Nucleus accumbens (tissue), 56 donors: Measurements from ENCODE around the gene CASKIN2.

Source experiments
- DNase-seq, 56 donors: peaks; one replicate each; lab custom pipeline; 2025; lab: John Stamatoyannopoulos, UW

CASKIN2 gene

DNA sequence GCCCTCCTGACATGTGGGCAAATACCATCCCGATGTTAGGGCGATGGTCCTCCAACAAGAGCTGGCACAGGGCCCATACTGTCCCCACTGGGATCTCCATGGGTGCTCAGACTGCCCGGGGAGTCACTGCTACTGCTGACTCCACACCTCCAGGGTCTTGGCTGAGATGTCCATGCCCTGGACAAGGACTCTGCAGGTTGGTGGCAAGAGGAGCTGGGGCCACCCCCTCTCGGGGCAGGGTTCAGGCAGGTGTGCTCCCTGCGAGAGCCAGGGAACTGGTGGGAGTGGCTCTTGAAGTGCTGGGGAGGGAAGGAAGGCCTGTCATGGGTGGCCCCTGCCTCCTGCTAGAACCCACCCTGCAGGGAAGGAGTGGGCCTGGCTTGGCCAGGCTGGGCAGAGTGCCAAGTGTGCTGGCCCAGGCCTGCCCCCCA, 6.4 kb downstream of the CASKIN2 start:
- DNase-seq = peak in 7 of 56 donors; percentile 23 to 63 (median 34)

- DNase-seq = peak in 54 of 56 donors; percentile 33 to 93 (median 81)
These were observed 7.3 kb downstream of the CASKIN2 start for GRCh38 chr17:75507733-75508719.

DNA sequence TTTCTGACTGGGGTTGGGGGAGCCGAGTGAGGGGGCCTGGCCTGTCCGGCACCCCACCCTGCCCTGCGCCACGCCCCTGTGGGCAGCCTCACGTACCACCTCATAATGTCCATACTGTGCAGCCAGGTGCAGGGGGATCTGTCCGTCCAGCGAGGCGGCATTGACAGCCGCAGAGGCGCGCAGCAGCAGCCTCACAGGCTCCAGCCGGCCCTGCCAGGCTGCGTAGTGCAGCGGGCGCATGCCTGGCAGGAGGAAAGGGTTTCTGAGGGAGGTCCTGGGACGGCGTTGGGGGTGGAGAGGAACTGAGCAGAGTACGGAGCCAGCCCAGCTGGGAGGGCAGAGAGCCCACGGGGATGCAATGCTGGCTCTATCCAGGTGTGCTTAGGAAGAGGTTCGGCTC, 8.4 kb downstream of the CASKIN2 start:
- DNase-seq = peak in 3 of 56 donors; percentile 18 to 44 (median 32)

- DNase-seq = no peak
These were observed 9.2 kb downstream of the CASKIN2 start for GRCh38 chr17:75506134-75506533.

- DNase-seq = no peak
These were observed 9.7 kb downstream of the CASKIN2 start for GRCh38 chr17:75505640-75506039.

GRCh38 chr17:75505152-75505409, 10.3 kb downstream of the CASKIN2 start:
- no peak for DNase-seq

GRCh38 chr17:75504347-75505151, 10.8 kb downstream of the CASKIN2 start:
- DNase-seq = peak in 2 of 56 donors; percentile 14 to 21

DNA sequence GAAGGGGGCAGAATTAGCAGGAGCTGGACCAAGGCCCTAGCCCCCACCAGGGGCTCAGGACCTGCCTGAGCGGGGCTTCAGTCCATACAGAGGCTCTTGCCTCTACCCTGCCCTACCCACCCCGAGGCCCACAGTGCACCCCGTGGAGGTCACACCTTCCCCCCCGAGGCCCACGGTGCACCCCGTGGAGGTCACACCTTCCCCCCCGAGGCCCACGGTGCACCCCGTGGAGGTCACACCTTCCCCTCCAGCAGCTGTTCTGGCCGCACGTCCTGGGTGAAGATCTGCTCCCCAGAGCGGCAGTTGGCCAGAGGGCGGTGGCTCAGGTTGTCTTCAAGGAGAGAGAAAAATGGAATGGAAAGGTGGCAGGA, 11.4 kb downstream of the CASKIN2 start:
- no peak for DNase-seq

DNA sequence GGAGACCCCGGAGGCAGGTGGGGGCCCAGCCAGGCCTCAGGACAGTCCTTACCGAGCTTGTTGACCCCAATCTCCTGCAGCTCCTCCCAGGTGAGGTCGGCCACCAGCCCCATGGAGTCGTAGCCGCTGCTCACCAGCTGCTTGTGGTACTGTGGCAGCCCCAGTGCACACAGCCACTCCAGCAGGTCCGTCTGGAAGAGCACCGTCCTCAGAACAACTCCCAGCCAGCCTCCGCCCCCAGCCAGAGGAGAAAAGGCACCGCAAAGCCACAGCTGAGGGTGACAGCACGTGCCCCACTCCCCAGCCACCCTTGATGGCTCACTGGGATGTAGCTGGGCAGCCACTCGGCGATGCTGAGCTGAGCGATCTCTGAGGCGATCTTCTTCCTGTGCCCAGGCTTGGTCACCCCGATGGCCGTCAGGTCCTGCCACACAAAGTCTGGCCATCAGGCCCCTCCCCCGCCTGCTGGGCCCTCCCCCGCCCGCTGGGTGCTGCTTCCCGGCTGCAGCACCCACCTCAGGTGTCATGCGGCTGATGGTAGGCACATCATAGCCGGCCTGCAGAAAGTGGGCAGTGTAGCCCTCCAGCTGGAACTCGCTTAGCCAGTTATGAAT, 11.9 kb downstream of the CASKIN2 start:
- DNase-seq = no peak

GRCh38 chr17:75502721-75503329, 12.5 kb downstream of the CASKIN2 start:
- DNase-seq = no peak

GRCh38 chr17:75502072-75502720, 13.1 kb downstream of the CASKIN2 start:
- DNase-seq = no peak

DNA sequence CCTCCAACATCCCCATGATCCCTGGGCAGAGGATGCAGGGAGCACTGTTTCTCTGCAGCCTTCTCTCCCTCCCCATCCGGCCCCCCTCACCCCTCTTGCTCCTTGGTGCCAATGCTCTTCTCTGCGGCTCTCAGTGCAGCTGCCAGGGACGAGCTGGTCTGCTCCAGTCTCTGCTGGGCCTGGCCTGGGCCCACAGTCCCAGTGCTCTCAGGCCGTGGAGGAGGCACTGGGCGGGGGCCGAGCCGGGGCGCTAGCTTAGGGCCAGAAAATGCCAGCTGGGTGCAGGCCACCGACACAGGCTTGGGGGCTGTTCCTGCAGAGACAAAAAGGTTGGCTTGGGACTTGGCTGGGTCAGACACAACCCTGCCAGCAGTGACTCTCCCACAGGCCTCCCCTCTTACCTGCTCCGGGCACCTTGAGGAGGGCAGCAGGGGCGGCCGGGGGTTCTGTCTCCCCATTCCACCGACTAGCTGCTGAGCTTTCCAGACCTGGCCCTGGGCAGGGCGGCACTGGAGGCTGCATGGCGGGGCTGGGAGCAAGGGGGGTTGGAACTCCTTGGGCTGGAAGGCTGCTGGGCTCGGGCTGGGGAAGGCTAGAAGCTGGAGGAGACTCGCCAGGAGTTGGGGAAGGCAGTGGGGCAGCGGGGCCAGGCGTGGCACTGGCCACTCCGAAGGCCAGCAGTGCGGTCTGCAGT, 13.8 kb downstream of the CASKIN2 start:
- peak in 53 of 56 donors; percentile 26 to 94 (median 77) for DNase-seq

DNA sequence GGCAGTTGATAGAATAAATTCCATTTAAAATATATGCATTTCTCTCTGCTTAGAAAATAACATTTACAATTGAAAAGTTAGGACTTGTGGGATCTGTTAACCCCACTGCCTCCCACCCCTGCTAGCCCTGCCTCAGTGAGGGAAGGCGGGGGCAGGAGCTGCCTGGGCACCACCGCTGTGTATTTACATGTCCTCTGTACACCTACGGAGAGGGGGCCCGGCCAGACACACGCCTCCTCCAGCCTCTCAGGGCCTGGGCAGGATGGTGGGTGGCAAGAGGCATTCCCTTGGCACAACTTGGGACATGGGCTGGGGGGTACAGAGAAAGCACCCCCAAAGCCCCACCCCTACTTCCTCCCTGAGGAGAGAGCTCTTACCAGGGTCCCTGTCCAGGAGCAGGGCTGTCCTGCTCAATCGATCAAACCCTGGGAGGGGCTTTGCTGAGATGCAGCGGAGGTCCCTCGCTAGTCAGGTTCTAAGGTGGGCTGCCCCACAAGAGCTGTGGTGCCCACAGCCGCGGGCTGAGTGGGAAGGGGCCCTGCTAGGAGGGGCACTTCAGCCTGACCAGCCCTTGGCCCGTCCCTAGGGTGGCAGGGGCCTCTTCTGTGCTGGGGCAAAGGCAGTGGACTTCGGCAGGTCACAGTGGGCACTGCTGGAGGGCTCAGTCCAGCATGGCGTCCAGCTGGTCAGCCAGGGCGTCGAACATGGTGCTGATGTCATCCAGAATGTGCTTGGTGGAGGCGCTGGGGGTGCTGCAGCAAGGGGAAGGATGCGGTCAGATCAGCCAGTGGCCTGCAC, 14.7 kb downstream of the CASKIN2 start:
- no peak for DNase-seq

GRCh38 chr17:75499313-75500022, 15.9 kb downstream of the CASKIN2 start:
- DNase-seq = peak in 6 of 56 donors; percentile 14 to 47 (median 32)

DNA sequence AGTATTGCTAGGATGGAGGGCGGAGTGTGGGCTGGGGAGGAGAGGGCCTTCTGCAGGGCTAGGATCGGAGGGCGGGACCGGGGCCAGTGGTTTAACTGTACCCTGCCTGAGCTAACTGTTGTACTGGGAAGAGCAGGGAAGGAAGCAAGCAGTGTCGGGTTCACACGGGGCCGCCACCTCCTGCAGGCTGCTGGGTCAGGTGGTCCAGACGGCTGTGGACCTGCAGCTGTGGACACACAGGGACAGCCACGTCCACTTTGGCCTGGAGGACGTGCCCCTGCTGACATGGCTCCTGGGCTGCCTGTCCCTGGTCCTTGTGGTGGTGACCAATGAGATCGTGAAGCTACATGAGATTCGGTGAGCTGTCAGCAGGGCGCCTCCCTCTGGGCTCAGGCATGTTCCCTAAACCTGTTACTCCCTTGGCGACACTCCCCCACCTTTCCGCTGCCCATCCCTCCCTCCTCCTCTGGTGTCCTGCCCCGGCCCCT, 16.6 kb downstream of the CASKIN2 start:
- no peak for DNase-seq

- DNase-seq = no peak
These were observed 17.2 kb downstream of the CASKIN2 start for GRCh38 chr17:75498039-75498725.

DNA sequence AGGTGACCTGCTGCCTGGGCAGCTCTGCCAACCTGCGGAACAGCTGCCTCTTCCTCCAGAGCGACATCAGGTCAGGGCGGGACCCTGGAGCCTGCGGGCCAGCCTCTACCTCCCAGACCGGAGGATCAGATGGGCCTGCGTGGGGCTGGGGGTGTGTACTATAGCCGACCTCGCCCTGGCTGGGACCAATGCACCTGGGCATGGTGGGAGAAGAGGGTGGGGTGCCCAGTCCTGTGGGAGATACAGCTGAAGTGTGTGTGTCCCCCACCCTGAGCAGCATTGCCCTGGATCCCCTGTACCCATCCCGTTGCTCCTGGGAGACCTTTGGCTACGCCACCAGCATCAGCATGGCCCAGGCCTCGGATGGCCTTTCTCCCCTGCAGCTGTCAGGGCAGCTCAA, 19.3 kb downstream of the CASKIN2 start:
- DNase-seq = no peak
